Naive B cell (primary cell): Measurements from ENCODE around the gene PPP2R2D. TPM values are rescaled to one million over a fixed set of nuclear protein-coding genes. Genes with fewer than 3 reads are reported as not detected.
"Not testable (repeated sequence)": the region's sequence is repeated elsewhere in the genome, so short reads cannot be mapped to it uniquely, and the experiment has no call there.

ENCODE experiments used
- ATAC-seq, 2 donors: fragments of 150-1000 bp; cut with Tn5 transposase; 2 replicates each; pipeline ENCODE4 v1.10.0; 2021; ENCODE audit warnings: low read depth in 2 of 2, mild to moderate bottlenecking in 2 of 2, moderate library complexity in 2 of 2
- DNase-seq: peaks from one replicate; pipeline ENCODE4 v3.0.0; 2022
- H3K27ac Mint-ChIP-seq, 6 donors: one replicate each; pipeline ENCODE4 v1.8.0; 2020 to 2022; ENCODE audit warnings: mild to moderate bottlenecking in 6 of 6, mixed read lengths in 6 of 6, moderate library complexity in 5 of 6, inconsistent platforms in 2 of 6
- H3K27me3 Mint-ChIP-seq, 3 donors: one replicate each; pipeline ENCODE4 v1.8.0; 2021 to 2022; ENCODE audit warnings: mixed read lengths in 3 of 3, mild to moderate bottlenecking in 1 of 3
- H3K36me3 Mint-ChIP-seq, 2 donors: one replicate each; pipeline ENCODE4 v1.8.0; 2020 to 2022; ENCODE audit warnings: mixed read lengths in 2 of 2, inconsistent platforms in 1 of 2, mild to moderate bottlenecking in 1 of 2
- H3K4me1 Mint-ChIP-seq, 3 donors: one replicate each; pipeline ENCODE4 v1.8.0; 2020 to 2022; ENCODE audit warnings: mixed read lengths in 3 of 3, inconsistent platforms in 1 of 3, mild to moderate bottlenecking in 1 of 3, moderate library complexity in 1 of 3
- H3K4me3 Mint-ChIP-seq, 8 donors: one replicate each; pipeline ENCODE4 v1.8.0; 2020 to 2022; ENCODE audit warnings: mild to moderate bottlenecking in 8 of 8, mixed read lengths in 8 of 8, moderate library complexity in 8 of 8, inconsistent platforms in 2 of 8
- H3K9me3 Mint-ChIP-seq, 7 donors: one replicate each; pipeline ENCODE4 v1.8.0; 2020 to 2022; ENCODE audit warnings: mixed read lengths in 7 of 7, mild to moderate bottlenecking in 5 of 7, inconsistent platforms in 2 of 7, moderate library complexity in 1 of 7
- polyA plus RNA-seq, 6 donors: library from polyadenylated mRNA; unstranded; fragments of 300-500 nt; fragmentation: Illumina TruSeq; gene quantifications; one replicate each; pipeline ENCODE4 v1.2.3, GENCODE V29; 2021; ENCODE audit warnings: low read depth in 6 of 6

Gene PPP2R2D
- polyA plus RNA-seq, 6 donors from 2014 or later, result 15.0 to 27.4 (median 22.3) TPM

GRCh38 chr10:131909014-131909808 is 8.4 kb downstream of the PPP2R2D start:
- H3K9me3 Mint-ChIP-seq, result peaks cover 0 to 1% (median 0%) of the 10 kb centered on the region in 7 donors
- no peak overlapping the region for H3K27ac Mint-ChIP-seq
- peaks cover 40 to 68% (median 44%) of the 10 kb centered on the region in 3 donors for H3K4me1 Mint-ChIP-seq
- ATAC-seq (no peak), DNase-seq (no peak)
- peak overlapping the region in 1 of 8 donors; percentile 17 for H3K4me3 Mint-ChIP-seq
- H3K36me3 Mint-ChIP-seq, result peaks cover 0 to 9% of the 10 kb centered on the region in 2 donors
- H3K27me3 Mint-ChIP-seq, result no peaks in the 10 kb centered on the region

DNA sequence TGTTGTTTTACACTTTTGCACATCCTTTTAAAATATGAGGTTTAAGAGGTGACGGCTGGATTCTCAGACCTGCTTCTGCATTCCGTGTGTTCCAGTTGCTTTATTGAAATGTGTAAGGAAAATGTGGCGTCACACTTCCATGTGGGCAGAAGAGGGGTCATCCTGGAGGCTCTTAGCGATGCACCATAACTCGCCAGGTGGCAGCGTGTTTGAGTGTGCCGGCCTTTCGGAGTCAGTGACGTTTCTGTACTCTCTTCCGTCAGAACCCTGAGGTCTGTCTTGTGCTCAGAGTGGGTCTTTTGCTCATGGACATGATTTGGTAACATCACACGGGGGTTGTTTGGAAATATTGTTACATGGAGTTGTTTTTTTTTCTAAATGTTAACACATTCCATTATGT is 9.1 kb downstream of the PPP2R2D start:
- peaks cover 33 to 66% (median 45%) of the 10 kb centered on the region in 3 donors for H3K4me1 Mint-ChIP-seq
- peaks cover 0 to 1% (median 0%) of the 10 kb centered on the region in 7 donors for H3K9me3 Mint-ChIP-seq
- DNase-seq (no peak), ATAC-seq (no peak)
- peak overlapping the region in 2 of 6 donors; percentile 10 to 49 for H3K27ac Mint-ChIP-seq
- no peaks in the 10 kb centered on the region for H3K27me3 Mint-ChIP-seq
- no peak overlapping the region for H3K4me3 Mint-ChIP-seq
- H3K36me3 Mint-ChIP-seq, result peaks cover 0 to 9% of the 10 kb centered on the region in 2 donors

- H3K4me3 Mint-ChIP-seq, result no peak overlapping the region
- no peak for ATAC-seq
- H3K27me3 Mint-ChIP-seq, result no peaks in the 10 kb centered on the region
- peaks cover 0 to 1% (median 0%) of the 10 kb centered on the region in 7 donors for H3K9me3 Mint-ChIP-seq
- H3K4me1 Mint-ChIP-seq, result peaks cover 24 to 58% (median 39%) of the 10 kb centered on the region in 3 donors
- H3K36me3 Mint-ChIP-seq, result peaks cover 0 to 9% of the 10 kb centered on the region in 2 donors
- DNase-seq, result no peak
- no peak overlapping the region for H3K27ac Mint-ChIP-seq
These were observed 10.0 kb downstream of the PPP2R2D start for GRCh38 chr10:131910663-131911314.

- H3K9me3 Mint-ChIP-seq, result peaks cover 0 to 1% (median 0%) of the 10 kb centered on the region in 7 donors
- H3K4me3 Mint-ChIP-seq, result no peak overlapping the region
- peaks cover 0 to 9% of the 10 kb centered on the region in 2 donors for H3K36me3 Mint-ChIP-seq
- peak overlapping the region in 1 of 6 donors; percentile 24 for H3K27ac Mint-ChIP-seq
- peaks cover 26 to 55% (median 36%) of the 10 kb centered on the region in 3 donors for H3K4me1 Mint-ChIP-seq
- no peaks in the 10 kb centered on the region for H3K27me3 Mint-ChIP-seq
- DNase-seq (no peak), ATAC-seq (no peak)
These were observed 10.6 kb downstream of the PPP2R2D start for GRCh38 chr10:131911451-131911850.

DNA sequence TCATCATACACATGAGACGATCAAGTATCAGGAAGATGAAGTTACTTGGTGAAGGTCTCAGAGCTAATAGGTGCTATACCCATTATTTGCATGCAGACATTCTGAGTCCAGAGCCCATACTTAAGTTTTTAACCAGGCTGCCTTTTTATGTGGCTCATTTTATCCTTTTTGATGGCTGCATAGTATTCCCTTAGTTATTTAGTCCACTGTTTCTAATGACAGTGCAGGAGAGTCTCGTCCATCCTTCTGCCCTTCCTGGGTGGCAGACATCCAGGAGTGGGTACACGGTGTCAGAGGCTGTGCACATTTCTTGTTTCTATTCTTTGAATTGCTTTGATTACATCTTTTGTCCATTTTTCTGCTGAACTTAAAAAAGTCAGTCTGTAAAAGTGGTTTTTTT is 11.8 kb downstream of the PPP2R2D start:
- Mint-ChIP-seq H3K4me1 (peaks cover 31 to 52% (median 39%) of the 10 kb centered on the region in 3 donors), H3K36me3 (peaks cover 0 to 9% of the 10 kb centered on the region in 2 donors), H3K27ac (peak overlapping the region in 1 of 6 donors; percentile 75), H3K4me3 (no peak overlapping the region), H3K9me3 (peaks cover 0 to 1% (median 0%) of the 10 kb centered on the region in 7 donors), H3K27me3 (no peaks in the 10 kb centered on the region)
- ATAC-seq (no peak), DNase-seq (no peak)

- peak overlapping the region in 1 of 6 donors; percentile 62 for H3K27ac Mint-ChIP-seq
These were observed 14.7 kb downstream of the PPP2R2D start for GRCh38 chr10:131915484-131915883.

GRCh38 chr10:131915990-131916766 is 15.4 kb downstream of the PPP2R2D start:
- no peak for ATAC-seq
- no peak overlapping the region for H3K4me3 Mint-ChIP-seq
- H3K36me3 Mint-ChIP-seq, result peaks cover 0 to 9% of the 10 kb centered on the region in 2 donors
- no peak for DNase-seq
- peak overlapping the region in 1 of 6 donors; percentile 34 for H3K27ac Mint-ChIP-seq
- H3K27me3 Mint-ChIP-seq, result no peaks in the 10 kb centered on the region
- H3K4me1 Mint-ChIP-seq, result peaks cover 48 to 63% (median 54%) of the 10 kb centered on the region in 3 donors
- H3K9me3 Mint-ChIP-seq, result peaks cover 0 to 1% (median 0%) of the 10 kb centered on the region in 7 donors

More at GRCh38 chr10:131915484-131915883, 14.7 kb downstream of the PPP2R2D start:
- Mint-ChIP-seq H3K27me3 (no peaks in the 10 kb centered on the region), H3K36me3 (peaks cover 0 to 9% of the 10 kb centered on the region in 2 donors), H3K4me3 (no peak overlapping the region), H3K9me3 (peaks cover 0 to 1% (median 0%) of the 10 kb centered on the region in 7 donors), H3K4me1 (peaks cover 41 to 58% (median 50%) of the 10 kb centered on the region in 3 donors)
- ATAC-seq (no peak), DNase-seq (no peak)

DNA sequence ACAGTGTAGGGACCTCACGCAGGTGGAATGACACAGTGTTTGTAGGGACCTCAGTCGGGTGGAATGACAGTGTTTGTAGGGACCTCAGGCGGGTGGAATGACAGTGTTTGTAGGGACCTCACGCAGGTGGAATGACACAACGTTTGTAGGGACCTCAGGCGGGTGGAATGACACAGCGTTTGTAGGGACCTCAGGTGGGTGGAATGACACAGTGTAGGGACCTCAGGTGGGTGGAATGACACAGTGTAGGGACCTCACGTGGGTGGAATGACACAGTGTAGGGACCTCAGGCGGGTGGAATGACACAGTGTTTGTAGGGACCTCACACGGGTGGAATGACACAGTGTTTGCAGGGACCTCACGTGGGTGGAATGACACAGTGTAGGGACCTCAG is 16.0 kb downstream of the PPP2R2D start:
- not testable (repeated sequence) for H3K9me3 Mint-ChIP-seq, ATAC-seq, H3K36me3 Mint-ChIP-seq, H3K4me3 Mint-ChIP-seq, DNase-seq, H3K27me3 Mint-ChIP-seq
- Mint-ChIP-seq H3K4me1 (peaks cover 52 to 63% (median 60%) of the 10 kb centered on the region in 3 donors), H3K27ac (peak overlapping the region in 1 of 6 donors; percentile 34)

DNA sequence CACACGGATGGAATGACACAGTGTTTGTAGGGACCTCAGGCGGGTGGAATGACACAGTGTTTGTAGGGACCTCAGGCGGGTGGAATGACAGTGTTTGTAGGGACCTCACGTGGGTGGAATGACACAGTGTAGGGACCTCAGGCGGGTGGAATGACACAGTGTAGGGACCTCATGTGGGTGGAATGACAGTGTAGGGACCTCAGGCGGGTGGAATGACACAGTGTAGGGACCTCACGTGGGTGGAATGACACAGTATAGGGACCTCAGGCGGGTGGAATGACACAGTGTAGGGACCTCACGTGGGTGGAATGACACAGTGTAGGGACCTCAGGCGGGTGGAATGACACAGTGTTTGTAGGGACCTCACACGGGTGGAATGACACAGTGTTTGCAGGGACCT is 16.7 kb downstream of the PPP2R2D start:
- H3K27me3 Mint-ChIP-seq, DNase-seq, H3K9me3 Mint-ChIP-seq, ATAC-seq, H3K4me3 Mint-ChIP-seq, H3K36me3 Mint-ChIP-seq: not testable (repeated sequence)
- peaks cover 52 to 60% (median 55%) of the 10 kb centered on the region in 3 donors for H3K4me1 Mint-ChIP-seq
- H3K27ac Mint-ChIP-seq, result peak overlapping the region in 1 of 6 donors; percentile 47

DNA sequence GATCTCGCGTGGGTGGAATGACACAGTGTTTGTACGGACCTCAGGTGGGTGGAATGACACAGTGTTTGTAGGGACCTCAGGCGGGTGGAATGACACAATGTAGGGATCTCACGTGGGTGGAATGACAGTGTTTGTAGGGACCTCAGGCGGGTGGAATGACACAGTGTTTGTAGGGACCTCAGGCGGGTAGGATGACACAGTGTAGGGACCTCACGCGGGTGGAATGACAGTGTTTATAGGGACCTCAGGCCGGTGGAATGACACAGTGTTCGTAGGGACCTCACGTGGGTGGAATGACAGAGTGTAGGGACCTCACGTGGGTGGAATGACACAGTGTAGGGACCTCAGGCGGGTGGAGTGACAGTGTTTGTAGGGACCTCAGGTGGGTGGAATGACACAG is 18.7 kb downstream of the PPP2R2D start:
- not testable (repeated sequence) for H3K9me3 Mint-ChIP-seq, H3K36me3 Mint-ChIP-seq, DNase-seq, H3K27me3 Mint-ChIP-seq, ATAC-seq
- peak overlapping the region in 1 of 8 donors; percentile 25 for H3K4me3 Mint-ChIP-seq
- peaks cover 48 to 60% (median 49%) of the 10 kb centered on the region in 3 donors for H3K4me1 Mint-ChIP-seq
- peak overlapping the region in 2 of 6 donors; percentile 5 to 35 for H3K27ac Mint-ChIP-seq

DNA sequence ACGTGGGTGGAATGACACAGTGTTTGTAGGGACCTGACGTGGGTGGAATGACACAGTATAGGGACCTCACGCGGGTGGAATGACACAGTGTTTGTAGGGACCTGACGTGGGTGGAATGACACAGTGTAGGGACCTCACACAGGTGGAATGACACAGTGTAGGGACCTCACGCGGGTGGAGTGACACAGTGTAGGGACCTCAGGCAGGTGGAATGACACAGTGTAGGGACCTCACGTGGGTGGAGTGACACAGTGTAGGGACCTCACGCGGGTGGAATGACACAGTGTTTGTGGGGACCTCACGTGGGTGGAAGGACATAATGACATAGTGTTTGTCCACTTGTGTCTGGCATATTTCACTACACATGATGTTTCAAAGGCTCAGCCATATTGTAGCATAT is 19.3 kb downstream of the PPP2R2D start:
- Mint-ChIP-seq H3K27ac (peak overlapping the region in 3 of 6 donors; percentile 35 to 74 (median 47)), H3K27me3 (no peaks in the 10 kb centered on the region), H3K4me1 (peaks cover 47 to 64% (median 48%) of the 10 kb centered on the region in 3 donors), H3K36me3 (peaks cover 0 to 6% of the 10 kb centered on the region in 2 donors), H3K4me3 (no peak overlapping the region), H3K9me3 (peaks cover 0 to 8% (median 4%) of the 10 kb centered on the region in 7 donors)
- ATAC-seq (no peak), DNase-seq (no peak)

DNA sequence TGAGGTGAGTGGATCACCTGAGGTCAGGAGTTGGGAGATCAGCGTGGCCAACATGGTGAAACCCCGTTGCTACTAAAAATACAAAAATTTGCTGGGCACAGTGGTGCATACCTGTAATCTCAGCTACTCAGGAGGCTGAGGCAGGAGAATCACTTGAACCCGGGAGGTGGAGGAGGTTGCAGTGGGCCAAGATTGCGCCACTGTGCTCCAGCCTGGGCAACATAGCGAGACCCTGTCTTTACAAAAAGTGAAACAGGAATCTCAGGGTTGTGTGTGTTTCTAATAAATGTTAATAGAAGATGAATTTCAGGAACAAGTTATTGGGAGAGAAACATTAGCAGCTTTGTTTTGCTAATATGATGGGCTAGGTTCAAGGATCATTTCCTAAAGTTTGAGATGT is 19.9 kb downstream of the PPP2R2D start:
- H3K27ac Mint-ChIP-seq, result peak overlapping the region in 2 of 6 donors; percentile 67 to 79
- H3K4me1 Mint-ChIP-seq, result peaks cover 47 to 64% (median 48%) of the 10 kb centered on the region in 3 donors
- DNase-seq, result no peak
- no peak overlapping the region for H3K4me3 Mint-ChIP-seq
- H3K36me3 Mint-ChIP-seq, result peaks cover 0 to 6% of the 10 kb centered on the region in 2 donors
- peaks cover 0 to 13% (median 5%) of the 10 kb centered on the region in 7 donors for H3K9me3 Mint-ChIP-seq
- no peak for ATAC-seq
- no peaks in the 10 kb centered on the region for H3K27me3 Mint-ChIP-seq

- H3K4me3 Mint-ChIP-seq, result no peak overlapping the region
These were observed 20.4 kb downstream of the PPP2R2D start for GRCh38 chr10:131921184-131921583.

More at GRCh38 chr10:131921184-131921583, 20.4 kb downstream of the PPP2R2D start:
- Mint-ChIP-seq H3K27ac (peak overlapping the region in 2 of 6 donors; percentile 67 to 79), H3K4me1 (peaks cover 47 to 63% (median 48%) of the 10 kb centered on the region in 3 donors), H3K9me3 (peaks cover 0 to 16% (median 6%) of the 10 kb centered on the region in 7 donors), H3K36me3 (peaks cover 0 to 6% of the 10 kb centered on the region in 2 donors), H3K27me3 (no peaks in the 10 kb centered on the region)
- no peak for DNase-seq
- ATAC-seq, result peak; percentile 35 to 49
